CD14-positive monocyte (primary cell): ENCODE measurements around the gene EEFSEC. TPM values are rescaled to one million over a fixed set of nuclear protein-coding genes. Genes with fewer than 3 reads are reported as not detected.

ENCODE experiments used
- DNase-seq, 3 donors: peaks; one replicate each; pipeline ENCODE4 v3.0.0-alpha.2; 2011 to 2022
- H2AFZ ChIP-seq: 2 replicates; pipeline ENCODE4 v1.6.0; 2012; ENCODE audit warnings: mild to moderate bottlenecking, low read depth, low read length, inconsistent platforms; ENCODE audit not compliant: insufficient read depth, poor library complexity, severe bottlenecking
- H3K27ac ChIP-seq, 2 donors: 1 replicate in 1 of 2; 2 replicates in 1 of 2; pipeline ENCODE4 v1.5.1; 2012 to 2013; ENCODE audit warnings: low read length in 2 of 2, control low read depth in 1 of 2, inconsistent platforms in 1 of 2, low read depth in 1 of 2, mild to moderate bottlenecking in 1 of 2
- H3K27me3 ChIP-seq, 2 donors: one replicate each; pipeline versions ENCODE4 v1.6.0 to v1.6.1; 2011 to 2013; ENCODE audit warnings: low read length in 2 of 2; ENCODE audit not compliant: control insufficient read depth in 2 of 2, insufficient read depth in 2 of 2
- H3K36me3 ChIP-seq, 2 donors: replicated peaks in 1 of 2; 1 replicate in 1 of 2; 2 replicates in 1 of 2; pipeline versions ENCODE4 v1.5.1 to v1.6.1; 2012 to 2013; ENCODE audit warnings: low read length in 2 of 2, control low read depth in 1 of 2, inconsistent platforms in 1 of 2, mild to moderate bottlenecking in 1 of 2; ENCODE audit not compliant: insufficient read depth in 2 of 2, control insufficient read depth in 1 of 2
- H3K4me1 ChIP-seq, 2 donors: 1 replicate in 1 of 2; 2 replicates in 1 of 2; pipeline versions ENCODE4 v1.5.1 to v1.6.1; 2012 to 2013; ENCODE audit warnings: low read length in 2 of 2, control low read depth in 1 of 2, inconsistent platforms in 1 of 2, mild to moderate bottlenecking in 1 of 2, moderate library complexity in 1 of 2; ENCODE audit not compliant: insufficient read depth in 2 of 2, control insufficient read depth in 1 of 2
- H3K4me2 ChIP-seq: replicated peaks from 2 replicates; pipeline ENCODE3; 2012; ENCODE audit warnings: low read length, moderate library complexity, mild to moderate bottlenecking; ENCODE audit not compliant: poor library complexity, severe bottlenecking; ENCODE audit errors: extremely low read depth
- H3K4me3 ChIP-seq, 3 experiments: fragments of 200-600 bp in 1 of 3; sonication (generic) in 1 of 3; replicated peaks in 1 of 3; 1 replicate in 2 of 3; 2 replicates in 1 of 3; pipeline ENCODE4 v1.5.1; 2011 to 2013; ENCODE audit warnings: low read length in 3 of 3, mild to moderate bottlenecking in 3 of 3, control low read depth in 2 of 3, low read depth in 2 of 3, inconsistent platforms in 1 of 3, moderate library complexity in 1 of 3
- H3K79me2 ChIP-seq: 2 replicates; pipeline ENCODE4 v1.6.0; 2012; ENCODE audit warnings: mild to moderate bottlenecking, control low read depth, inconsistent platforms, low read length, moderate library complexity; ENCODE audit not compliant: insufficient read depth
- H3K9ac ChIP-seq: 2 replicates; pipeline ENCODE4 v1.6.0; 2017; ENCODE audit warnings: low read length, mild to moderate bottlenecking; ENCODE audit not compliant: insufficient read depth, poor library complexity, severe bottlenecking
- H3K9me3 ChIP-seq, 2 donors: replicated peaks in 1 of 2; 1 replicate in 1 of 2; 2 replicates in 1 of 2; pipeline versions ENCODE4 v1.5.1 to v1.6.1; 2012 to 2013; ENCODE audit warnings: low read length in 2 of 2, control low read depth in 1 of 2; ENCODE audit not compliant: control insufficient read depth in 1 of 2, insufficient read depth in 1 of 2
- H4K20me1 ChIP-seq: 2 replicates; pipeline ENCODE4 v1.6.0; 2012; ENCODE audit warnings: mild to moderate bottlenecking, low read length, control low read depth, moderate library complexity; ENCODE audit not compliant: insufficient read depth
- H3K27ac Mint-ChIP-seq, 7 donors: one replicate each; pipeline ENCODE4 v1.8.0; 2020; ENCODE audit warnings: mild to moderate bottlenecking in 7 of 7, mixed read lengths in 7 of 7, moderate library complexity in 6 of 7, inconsistent platforms in 2 of 7
- H3K27me3 Mint-ChIP-seq, 3 donors: one replicate each; pipeline ENCODE4 v1.8.0; 2021 to 2022; ENCODE audit warnings: low read depth in 3 of 3, mild to moderate bottlenecking in 3 of 3, mixed read lengths in 3 of 3, moderate library complexity in 3 of 3, inconsistent platforms in 1 of 3
- H3K36me3 Mint-ChIP-seq, 2 donors: one replicate each; pipeline ENCODE4 v1.8.0; 2020; ENCODE audit warnings: mixed read lengths in 2 of 2, inconsistent platforms in 1 of 2, mild to moderate bottlenecking in 1 of 2
- H3K4me1 Mint-ChIP-seq: one replicate; pipeline ENCODE4 v1.8.0; 2020; ENCODE audit warnings: mild to moderate bottlenecking, mixed read lengths
- H3K4me3 Mint-ChIP-seq, 2 donors: one replicate each; pipeline ENCODE4 v1.8.0; 2020; ENCODE audit warnings: mild to moderate bottlenecking in 2 of 2, mixed read lengths in 2 of 2, moderate library complexity in 1 of 2
- H3K9me3 Mint-ChIP-seq, 7 donors: one replicate each; pipeline ENCODE4 v1.8.0; 2020 to 2022; ENCODE audit warnings: mixed read lengths in 7 of 7, mild to moderate bottlenecking in 6 of 7, moderate library complexity in 6 of 7, inconsistent platforms in 2 of 7
- CTCF ChIP-seq: fragments of 200-600 bp; IDR thresholded peaks from one replicate; pipeline ENCODE4 v1.8.0; 2022; ENCODE audit warnings: antibody characterized with exemption, mild to moderate bottlenecking
- whole genome bisulfite sequencing: methylation state at CpG from one replicate; pipeline ENCODE4 v1.1.5; 2013; ENCODE audit warnings: missing lambda C conversion rate; ENCODE audit not compliant: insufficient coverage; 5-methylcytosine and 5-hydroxymethylcytosine counted together
- intact Hi-C, 2 donors: fragments of 100-400 bp; cut with micrococcal nuclease; formaldehyde crosslinking; loops; one replicate each; pipeline versions ENCODE4 v1.15.0 to v1.15.1; 2023
- polyA plus RNA-seq, 3 donors: library from polyadenylated mRNA; depleted of rRNA in 1 of 3; unstranded in 2 of 3; stranded (reverse) in 1 of 3; fragments of 300-500 nt in 2 of 3; fragments of >200 nt in 1 of 3; fragmentation: Illumina TruSeq in 2 of 3; gene quantifications; 1 replicate in 2 of 3; 2 replicates in 1 of 3; pipeline ENCODE4 v1.2.3, GENCODE V29; 2012 to 2021

The EEFSEC gene
- polyA plus RNA-seq, 3 donors: 13.3 to 14.9 (median 14.9) TPM

- Mint-ChIP-seq H3K27ac (no peak overlapping the region), H3K36me3 (no peaks in the 10 kb centered on the region), H3K4me1 (peaks cover 2% of the 10 kb centered on the region), H3K4me3 (peak overlapping the region in 1 of 2 donors; percentile 55), H3K9me3 (peaks cover 0 to 4% (median 2%) of the 10 kb centered on the region in 7 donors), H3K27me3 (peaks cover 25 to 42% (median 40%) of the 10 kb centered on the region in 3 donors)
- no peak overlapping the region for H3K9ac ChIP-seq
- H3K27me3 ChIP-seq: peaks cover 5 to 31% of the 10 kb centered on the region in 2 donors
- no peaks in the 10 kb centered on the region for H3K36me3 ChIP-seq
- H3K9me3 ChIP-seq: no peaks in the 10 kb centered on the region
- DNase-seq: no peak
- intact Hi-C loops: loop anchor here (2.0 to 5.0 kb wide), 3 partner anchors 63 to 179 kb away; no protein-coding TSS in a partner anchor
- WGBS: 97% methylated on average over 11 of the region's 15 CpGs
- no peaks in the 10 kb centered on the region for H4K20me1 ChIP-seq
- H3K4me3 ChIP-seq: no peak overlapping the region
- no peaks in the 10 kb centered on the region for H3K79me2 ChIP-seq
- H3K4me2 ChIP-seq: no peak overlapping the region
- no peak for TF ChIP-seq CTCF
- H2AFZ ChIP-seq: no peak overlapping the region
- peaks cover 7 to 11% of the 10 kb centered on the region in 2 donors for H3K4me1 ChIP-seq
- H3K27ac ChIP-seq: no peak overlapping the region
These were observed 274.0 kb downstream of the EEFSEC start for GRCh38 chr3:128427175-128427857.

- H3K4me1 Mint-ChIP-seq: peaks cover 4% of the 10 kb centered on the region
- H3K27me3 ChIP-seq: peaks cover 8 to 37% of the 10 kb centered on the region in 2 donors
These were observed 274.9 kb downstream of the EEFSEC start for GRCh38 chr3:128427872-128428822.

More at GRCh38 chr3:128427872-128428822, 274.9 kb downstream of the EEFSEC start:
- H3K4me3 Mint-ChIP-seq: peak overlapping the region in 1 of 2 donors; percentile 62
- H3K27ac Mint-ChIP-seq: no peak overlapping the region
- TF ChIP-seq CTCF: no peak
- WGBS: 93% methylated on average over 17 of the region's 19 CpGs
- H3K4me3 ChIP-seq: no peak overlapping the region
- H3K9ac ChIP-seq: no peak overlapping the region
- no peak for DNase-seq
- no peaks in the 10 kb centered on the region for H4K20me1 ChIP-seq
- H3K4me2 ChIP-seq: no peak overlapping the region
- peaks cover 28 to 46% (median 45%) of the 10 kb centered on the region in 3 donors for H3K27me3 Mint-ChIP-seq
- H3K27ac ChIP-seq: no peak overlapping the region
- no peaks in the 10 kb centered on the region for H3K36me3 ChIP-seq
- H3K4me1 ChIP-seq: peaks cover 7 to 17% of the 10 kb centered on the region in 2 donors
- peaks cover 0 to 7% (median 3%) of the 10 kb centered on the region in 7 donors for H3K9me3 Mint-ChIP-seq
- H3K36me3 Mint-ChIP-seq: no peaks in the 10 kb centered on the region
- intact Hi-C loops: loop anchor here (2.0 to 5.0 kb wide), 3 partner anchors 63 to 179 kb away; no protein-coding TSS in a partner anchor
- no peaks in the 10 kb centered on the region for H3K79me2 ChIP-seq
- H3K9me3 ChIP-seq: peaks cover 0 to 1% of the 10 kb centered on the region in 2 donors
- no peak overlapping the region for H2AFZ ChIP-seq
